ENCODE data around the gene POC1A.

DNA sequence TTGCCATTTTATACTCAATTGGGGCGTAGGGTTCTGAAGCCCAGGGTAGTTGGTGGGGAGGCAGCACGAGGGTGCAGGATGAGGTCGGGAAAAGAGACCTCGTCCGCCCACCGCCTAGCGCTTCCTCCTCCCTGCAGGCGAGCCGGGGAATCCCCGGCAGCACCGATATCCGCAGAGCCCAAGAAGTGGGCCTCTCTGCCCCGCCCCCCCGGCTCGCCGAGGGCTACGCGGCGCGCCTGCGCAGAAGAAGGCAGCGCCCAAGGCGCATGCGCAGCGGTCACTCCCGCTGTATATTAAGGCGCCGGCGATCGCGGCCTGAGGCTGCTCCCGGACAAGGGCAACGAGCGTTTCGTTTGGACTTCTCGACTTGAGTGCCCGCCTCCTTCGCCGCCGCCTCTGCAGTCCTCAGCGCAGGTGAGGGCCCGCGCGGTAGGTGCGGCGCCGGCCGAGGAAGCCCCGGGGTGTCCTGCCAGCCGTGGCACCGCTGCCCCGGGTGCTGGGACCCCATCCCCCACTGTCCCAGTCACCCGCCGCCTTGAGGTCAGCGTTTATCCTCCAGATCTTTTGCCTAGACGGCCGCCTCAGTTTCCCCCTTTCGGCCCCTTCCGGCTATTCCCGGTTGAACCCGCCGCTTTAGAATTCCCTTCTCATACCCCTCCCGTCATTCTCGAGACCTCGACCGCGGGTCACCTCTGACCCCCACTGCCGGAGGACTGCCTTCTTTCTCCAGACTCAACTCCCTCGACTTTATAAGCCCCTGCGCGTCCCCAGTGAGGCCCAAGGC lies 43.8 kb upstream of the POC1A start, which contains the start of gene ALAS1:
- no peak for TF ChIP-seq ELF4 (IDR thresholded peaks at IDR 0.05)
- no peak for TF ChIP-seq SP1 (IDR thresholded peaks at IDR 0.05)

All from HEK293T (cell line).